ENCODE results near the gene SYNGR3.

SYNGR3 gene

GRCh38 chr16:2019921-2020831 is 30.4 kb downstream of the SYNGR3 start:
- H3K36me3 ChIP-seq (ENCODE audit: control insufficient read depth, low read length), result no peaks in the 10 kb centered on the region
- H3K79me2 ChIP-seq (ENCODE audit: control insufficient read depth, low read length), result no peaks in the 10 kb centered on the region
- no peak for TF ChIP-seq CTCF (IDR thresholded peaks at IDR 0.05; ENCODE audit: low read depth, low read length, poor library complexity, severe bottlenecking)
- no peak for TF ChIP-seq EZH2phosphoT487 (IDR thresholded peaks at IDR 0.05; ENCODE audit: borderline replicate concordance, low read length)
- H3K4me1 ChIP-seq (ENCODE audit: control insufficient read depth, low read length), result peaks cover 12% of the 10 kb centered on the region
- no peak overlapping the region for H3K4me2 ChIP-seq (ENCODE audit: low read length)
- no peaks in the 10 kb centered on the region for H3K9me2 ChIP-seq (replicated peaks; ENCODE audit: control insufficient read depth, low read length)
- peaks cover 34% of the 10 kb centered on the region for H3K27me3 ChIP-seq (ENCODE audit: control insufficient read depth, low read length)
- no peaks in the 10 kb centered on the region; the same call in 1 of the 2 replicates for H3F3A ChIP-seq (ENCODE audit: control insufficient read depth, insufficient read depth)
- no peak overlapping the region for H3K4me3 ChIP-seq (ENCODE audit: low read length)
- H3K9me3 ChIP-seq (ENCODE audit: control insufficient read depth, insufficient read depth, low read length), result no peaks in the 10 kb centered on the region
- no peaks in the 10 kb centered on the region for H4K20me1 ChIP-seq (ENCODE audit: control insufficient read depth, insufficient read depth, low read depth, low read length)
- no peak overlapping the region for H3K27ac ChIP-seq (ENCODE audit: low read depth, low read length)

GRCh38 chr16:2022723-2023091 is 32.9 kb downstream of the SYNGR3 start:
- H3K79me2 ChIP-seq (ENCODE audit: control insufficient read depth, low read length), result no peaks in the 10 kb centered on the region
- no peaks in the 10 kb centered on the region; the same call in 1 of the 2 replicates for H3F3A ChIP-seq (ENCODE audit: control insufficient read depth, insufficient read depth)
- TF ChIP-seq CTCF (IDR thresholded peaks at IDR 0.05; ENCODE audit: low read depth, low read length, poor library complexity, severe bottlenecking) (no peak), EZH2phosphoT487 (IDR thresholded peaks at IDR 0.05; ENCODE audit: borderline replicate concordance, low read length) (no peak)
- no peaks in the 10 kb centered on the region for H3K36me3 ChIP-seq (ENCODE audit: control insufficient read depth, low read length)
- no peaks in the 10 kb centered on the region for H3K9me3 ChIP-seq (ENCODE audit: control insufficient read depth, insufficient read depth, low read length)
- peaks cover 19% of the 10 kb centered on the region for H3K4me1 ChIP-seq (ENCODE audit: control insufficient read depth, low read length)
- H3K4me3 ChIP-seq (ENCODE audit: low read length), result peak overlapping the region; percentile 58
- H4K20me1 ChIP-seq (ENCODE audit: control insufficient read depth, insufficient read depth, low read depth, low read length), result no peaks in the 10 kb centered on the region
- H3K4me2 ChIP-seq (ENCODE audit: low read length), result peak overlapping the region; percentile 81
- H3K9me2 ChIP-seq (replicated peaks; ENCODE audit: control insufficient read depth, low read length), result no peaks in the 10 kb centered on the region
- peaks cover 54% of the 10 kb centered on the region for H3K27me3 ChIP-seq (ENCODE audit: control insufficient read depth, low read length)
- H3K27ac ChIP-seq (ENCODE audit: low read depth, low read length), result no peak overlapping the region

- Histone ChIP-seq H3F3A (ENCODE audit: control insufficient read depth, insufficient read depth) (no peaks in the 10 kb centered on the region; the same call in 1 of the 2 replicates), H3K9me2 (replicated peaks; ENCODE audit: control insufficient read depth, low read length) (no peaks in the 10 kb centered on the region), H4K20me1 (ENCODE audit: control insufficient read depth, insufficient read depth, low read depth, low read length) (no peaks in the 10 kb centered on the region; the same call in 1 of the 2 replicates), H3K4me2 (ENCODE audit: low read length) (peak overlapping the region; percentile 81), H3K27ac (ENCODE audit: low read depth, low read length) (no peak overlapping the region), H3K27me3 (ENCODE audit: control insufficient read depth, low read length) (peaks cover 58% of the 10 kb centered on the region), H3K36me3 (ENCODE audit: control insufficient read depth, low read length) (no peaks in the 10 kb centered on the region), H3K4me1 (ENCODE audit: control insufficient read depth, low read length) (peaks cover 19% of the 10 kb centered on the region), H3K4me3 (ENCODE audit: low read length) (peak overlapping the region; percentile 58), H3K9me3 (ENCODE audit: control insufficient read depth, insufficient read depth, low read length) (no peaks in the 10 kb centered on the region), H3K79me2 (ENCODE audit: control insufficient read depth, low read length) (no peaks in the 10 kb centered on the region)
- TF ChIP-seq CTCF (IDR thresholded peaks at IDR 0.05; ENCODE audit: low read depth, low read length, poor library complexity, severe bottlenecking), result peak; percentile 96
- TF ChIP-seq EZH2phosphoT487 (IDR thresholded peaks at IDR 0.05; ENCODE audit: borderline replicate concordance, low read length), result no peak
Observed at GRCh38 chr16:2023092-2024031, 33.6 kb downstream of the SYNGR3 start.
